ENCODE data around the gene D2HGDH. TPM values are rescaled to one million over a fixed set of nuclear protein-coding genes. Genes with fewer than 3 reads are reported as not detected.

D2HGDH gene
- total RNA-seq, 4 donors from 2014 or later = 16.9 to 33.4 (median 23.6) TPM

DNA sequence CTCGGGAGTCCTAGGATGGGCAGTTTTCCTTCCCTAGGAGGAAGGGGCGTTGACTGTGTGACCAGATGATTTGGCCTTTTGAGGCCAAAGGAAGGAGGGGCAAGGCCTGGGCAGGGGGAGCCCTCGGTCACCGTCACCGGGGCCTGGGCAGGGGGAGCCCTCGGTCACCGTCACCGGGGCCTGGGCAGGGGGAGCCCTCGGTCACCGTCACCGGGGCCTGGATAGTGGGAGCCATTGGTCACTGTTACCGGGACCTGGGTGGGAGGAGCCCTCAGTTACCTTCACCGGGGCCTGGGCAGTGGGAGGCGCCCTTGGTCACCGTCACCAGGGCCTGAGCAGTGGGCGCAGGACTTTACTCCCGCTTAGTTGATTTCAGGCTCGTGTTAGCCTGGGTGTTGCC lies 17.3 kb downstream of the D2HGDH start:
- intact Hi-C loops (cut with DNase I) = no loop called here

DNA sequence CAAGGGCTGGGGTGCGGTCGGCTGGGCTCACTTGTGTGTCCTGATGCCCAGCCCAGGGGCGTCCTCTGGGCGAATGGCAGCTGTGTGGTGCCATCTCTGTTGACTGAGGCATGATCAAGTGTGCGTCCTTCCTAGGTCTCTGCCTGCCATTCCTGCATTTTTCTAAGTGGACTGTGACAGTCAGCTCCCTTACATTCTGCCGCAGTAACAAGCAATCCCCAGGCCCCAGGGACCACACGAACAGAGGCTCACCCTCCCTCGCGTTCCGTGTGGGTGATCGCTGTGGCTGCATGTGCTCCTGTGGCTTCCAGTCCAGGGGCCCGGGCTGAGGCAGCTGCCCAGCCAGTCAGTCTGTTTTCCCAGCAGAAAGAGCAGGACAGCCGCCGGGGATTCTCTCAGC lies 17.8 kb downstream of the D2HGDH start:
- intact Hi-C loops (cut with DNase I) = no loop called here
- Histone ChIP-seq H3K27ac (no peak overlapping the region), H3K36me3 (peaks cover 21 to 100% (median 25%) of the 10 kb centered on the region in 3 donors), H3K4me1 (peaks cover 0 to 10% (median 0%) of the 10 kb centered on the region in 3 donors), H3K4me3 (no peak overlapping the region), H3K9me3 (no peaks in the 10 kb centered on the region), H3K27me3 (no peaks in the 10 kb centered on the region)
- DNase-seq = no peak
- TF ChIP-seq, protein P1, sequence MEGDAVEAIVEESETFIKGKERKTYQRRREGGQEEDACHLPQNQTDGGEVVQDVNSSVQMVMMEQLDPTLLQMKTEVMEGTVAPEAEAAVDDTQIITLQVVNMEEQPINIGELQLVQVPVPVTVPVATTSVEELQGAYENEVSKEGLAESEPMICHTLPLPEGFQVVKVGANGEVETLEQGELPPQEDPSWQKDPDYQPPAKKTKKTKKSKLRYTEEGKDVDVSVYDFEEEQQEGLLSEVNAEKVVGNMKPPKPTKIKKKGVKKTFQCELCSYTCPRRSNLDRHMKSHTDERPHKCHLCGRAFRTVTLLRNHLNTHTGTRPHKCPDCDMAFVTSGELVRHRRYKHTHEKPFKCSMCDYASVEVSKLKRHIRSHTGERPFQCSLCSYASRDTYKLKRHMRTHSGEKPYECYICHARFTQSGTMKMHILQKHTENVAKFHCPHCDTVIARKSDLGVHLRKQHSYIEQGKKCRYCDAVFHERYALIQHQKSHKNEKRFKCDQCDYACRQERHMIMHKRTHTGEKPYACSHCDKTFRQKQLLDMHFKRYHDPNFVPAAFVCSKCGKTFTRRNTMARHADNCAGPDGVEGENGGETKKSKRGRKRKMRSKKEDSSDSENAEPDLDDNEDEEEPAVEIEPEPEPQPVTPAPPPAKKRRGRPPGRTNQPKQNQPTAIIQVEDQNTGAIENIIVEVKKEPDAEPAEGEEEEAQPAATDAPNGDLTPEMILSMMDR (IDR thresholded peaks at IDR 0.05) = no peak
- no peak for TF ChIP-seq POLR2A (IDR thresholded peaks at IDR 0.05)
- 97% methylated on average over 5 of the region's 14 CpGs; no CpG with 5 or more reads in 1 of the 2 donors for WGBS, 2 donors

More for the DNA sequence above, 17.3 kb downstream of the D2HGDH start:
- TF ChIP-seq, protein P1 (IDR thresholded peaks at IDR 0.05) = no peak
- no peak for TF ChIP-seq POLR2A (IDR thresholded peaks at IDR 0.05)
- DNase-seq = no peak
- H3K27me3 ChIP-seq = no peaks in the 10 kb centered on the region
- H3K4me3 ChIP-seq = no peak overlapping the region
- no peak overlapping the region for H3K27ac ChIP-seq
- WGBS, 2 donors = 80 to 86% methylated on average over 1 to 9 of the region's 18 CpGs
- H3K36me3 ChIP-seq = peaks cover 19 to 100% (median 25%) of the 10 kb centered on the region in 3 donors
- peaks cover 0 to 10% (median 0%) of the 10 kb centered on the region in 3 donors for H3K4me1 ChIP-seq
- no peaks in the 10 kb centered on the region for H3K9me3 ChIP-seq

DNA sequence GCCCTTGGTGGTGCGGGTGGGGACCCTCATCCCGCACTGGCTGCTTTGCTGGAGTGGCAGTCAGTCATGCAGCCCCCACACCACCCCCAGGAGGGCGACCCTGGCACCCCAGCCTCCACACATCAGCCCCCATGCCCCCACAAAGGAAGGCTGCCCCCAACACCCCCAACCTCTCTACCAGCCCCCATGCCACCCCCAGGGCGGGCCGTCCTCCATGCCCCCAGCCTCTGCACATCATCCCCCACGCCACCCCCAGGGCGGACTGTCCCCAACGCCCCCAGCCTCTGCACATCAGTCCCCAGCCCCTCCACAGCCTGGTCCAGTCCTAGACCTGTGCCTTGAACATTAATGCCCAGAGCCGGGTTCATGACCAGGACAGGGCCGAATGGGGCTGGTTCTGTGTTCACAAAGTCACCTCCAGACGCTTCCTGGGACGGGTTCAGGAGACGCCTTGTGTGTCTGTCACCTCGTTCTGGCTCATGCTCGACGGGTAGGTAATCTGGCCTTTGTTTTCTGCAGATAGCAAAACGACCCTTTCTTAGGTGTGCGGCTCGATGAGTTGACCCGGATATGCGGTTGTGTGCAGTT lies 18.4 kb downstream of the D2HGDH start:
- H3K9me3 ChIP-seq = no peaks in the 10 kb centered on the region
- H3K27me3 ChIP-seq = no peaks in the 10 kb centered on the region
- H3K36me3 ChIP-seq = peaks cover 21 to 100% (median 25%) of the 10 kb centered on the region in 3 donors
- 66 to 90% methylated on average over 6 to 12 of the region's 21 CpGs for WGBS, 2 donors
- TF ChIP-seq POLR2A (IDR thresholded peaks at IDR 0.05) = no peak
- TF ChIP-seq, protein P1 (IDR thresholded peaks at IDR 0.05) = no peak
- no peak for DNase-seq
- no peak overlapping the region for H3K4me3 ChIP-seq
- intact Hi-C loops (cut with DNase I) = no loop called here
- peaks cover 0 to 10% (median 0%) of the 10 kb centered on the region in 3 donors for H3K4me1 ChIP-seq
- no peak overlapping the region for H3K27ac ChIP-seq

DNA sequence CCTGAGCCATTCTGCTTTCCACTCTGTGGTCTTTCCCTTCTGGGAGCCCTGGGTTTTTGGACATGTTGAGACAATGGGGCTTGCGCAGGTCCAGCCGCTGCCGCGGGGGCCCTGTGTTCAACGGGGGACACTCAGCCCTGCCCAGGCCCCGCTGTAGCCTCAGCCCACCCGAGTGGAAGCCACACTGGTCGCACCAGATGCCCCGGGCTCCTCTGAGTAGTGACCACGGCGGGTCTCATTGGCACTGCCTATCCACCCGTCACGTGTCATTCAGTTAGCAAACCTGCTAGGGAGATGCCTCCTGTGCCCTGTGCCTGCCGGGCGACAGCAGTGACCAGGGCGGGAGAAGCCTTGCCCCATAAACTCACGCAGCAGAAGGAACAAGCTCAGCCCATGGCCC lies 19.1 kb downstream of the D2HGDH start:
- 100% methylated on average over 1 of the region's 17 CpGs; no CpG with 5 or more reads in 1 of the 2 donors for WGBS, 2 donors
- Histone ChIP-seq H3K27me3 (no peaks in the 10 kb centered on the region), H3K27ac (no peak overlapping the region), H3K9me3 (no peaks in the 10 kb centered on the region), H3K36me3 (peaks cover 21 to 100% (median 21%) of the 10 kb centered on the region in 3 donors), H3K4me1 (peaks cover 0 to 10% (median 0%) of the 10 kb centered on the region in 3 donors), H3K4me3 (no peak overlapping the region)
- DNase-seq = no peak
- TF ChIP-seq, protein P1 (IDR thresholded peaks at IDR 0.05) = no peak
- no peak for TF ChIP-seq POLR2A (IDR thresholded peaks at IDR 0.05)
- intact Hi-C loops (cut with DNase I) = no loop called here

GRCh38 chr2:241754042-241754441 lies 19.6 kb downstream of the D2HGDH start:
- no peak for DNase-seq
- Histone ChIP-seq H3K4me3 (no peak overlapping the region), H3K9me3 (no peaks in the 10 kb centered on the region), H3K36me3 (peaks cover 17 to 100% (median 21%) of the 10 kb centered on the region in 3 donors), H3K27ac (no peak overlapping the region), H3K27me3 (no peaks in the 10 kb centered on the region), H3K4me1 (peaks cover 0 to 10% (median 0%) of the 10 kb centered on the region in 3 donors)
- intact Hi-C loops (cut with DNase I) = no loop called here
- WGBS, 2 donors = 94 to 97% methylated on average over 14 to 17 of the region's 20 CpGs
- TF ChIP-seq POLR2A (IDR thresholded peaks at IDR 0.05) = no peak
- TF ChIP-seq, protein P1 (IDR thresholded peaks at IDR 0.05) = no peak
